Measurements from ENCODE around the gene ITPK1.

DNA sequence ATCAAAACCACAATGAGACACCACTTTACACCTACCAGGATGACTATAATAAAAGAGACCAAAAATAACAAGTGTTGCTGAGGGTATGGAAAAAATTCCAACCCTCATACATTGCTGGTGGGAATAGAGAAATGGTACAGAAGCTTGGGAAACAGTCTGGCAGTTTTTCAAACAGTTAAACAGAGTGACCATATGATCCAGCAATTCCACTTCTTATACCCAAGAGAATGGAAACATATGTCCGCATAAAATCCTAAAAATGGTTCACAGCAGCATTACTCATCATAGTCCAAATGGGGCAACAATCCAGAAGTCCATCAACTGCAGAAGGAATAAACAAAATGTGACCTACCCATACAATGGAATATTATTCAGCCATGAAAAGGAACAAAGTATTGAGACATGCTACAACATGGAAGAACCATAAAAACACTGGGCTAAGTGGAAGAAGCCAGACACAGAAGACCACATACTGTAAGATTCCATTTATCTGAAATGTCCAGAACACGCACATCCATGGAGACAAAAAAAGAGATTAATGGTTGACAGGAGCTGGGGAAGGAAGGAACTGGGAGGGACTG is 148.3 kb downstream of the ITPK1 start:
- TF ChIP-seq EZH2 (optimal IDR thresholded peaks at IDR 0.05; ENCODE audit: low read depth, low read length) (no peak), CTCF (IDR thresholded peaks at IDR 0.05; ENCODE audit: low read length) (no peak), EZH2phosphoT487 (IDR thresholded peaks at IDR 0.05; ENCODE audit: low read length) (no peak)
